Activated naive CD4-positive, alpha-beta T cell treated with anti-CD3 and anti-CD28 coated beads, Interleukin-2, amount 50 U/mL, for 16 hours (primary cell): Measurements from ENCODE around the gene ISM1.

Source experiments
- DNase-seq: peaks from one replicate; pipeline ENCODE4 v3.0.0-alpha.2; 2020

The ISM1 gene

DNA sequence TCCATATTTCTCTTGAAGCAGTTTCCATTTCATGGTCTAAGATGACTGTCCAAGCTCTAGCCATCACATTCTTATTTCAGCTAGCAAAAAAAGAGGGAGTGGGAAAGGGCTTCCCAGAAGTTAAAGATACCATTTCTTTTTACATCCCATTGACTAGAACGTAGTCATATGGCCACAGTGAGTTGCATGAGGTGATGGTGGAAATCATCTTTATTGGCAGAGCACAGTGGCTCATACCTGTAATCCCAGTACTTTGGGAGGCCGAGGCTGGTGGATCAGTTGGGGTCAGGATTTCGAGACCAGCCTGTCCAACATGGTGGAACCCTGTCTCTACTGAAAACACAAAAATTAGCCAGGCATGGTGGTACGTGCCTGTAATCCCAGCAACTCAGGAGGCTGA, 99.6 kb downstream of the ISM1 start:
- DNase-seq: no peak

DNA sequence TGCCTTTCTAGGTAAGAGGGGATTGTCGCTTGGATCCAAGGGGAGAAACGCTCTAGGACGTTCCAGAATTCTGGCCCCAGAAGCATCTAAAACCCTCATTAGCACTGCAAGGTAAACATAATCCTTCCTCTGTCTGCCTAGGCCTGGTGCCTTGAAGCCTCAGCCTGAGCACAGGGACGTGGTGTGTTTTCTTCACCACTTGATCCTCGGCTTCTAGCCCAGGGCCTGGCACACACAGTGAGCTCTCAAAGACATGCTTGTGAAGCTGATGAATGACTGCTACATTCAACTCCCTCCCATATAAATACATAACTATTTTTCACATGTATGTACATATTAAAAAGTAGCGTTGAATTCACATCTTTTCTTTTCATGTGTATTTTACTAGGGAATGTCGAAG, 100.3 kb downstream of the ISM1 start:
- DNase-seq: no peak

DNA sequence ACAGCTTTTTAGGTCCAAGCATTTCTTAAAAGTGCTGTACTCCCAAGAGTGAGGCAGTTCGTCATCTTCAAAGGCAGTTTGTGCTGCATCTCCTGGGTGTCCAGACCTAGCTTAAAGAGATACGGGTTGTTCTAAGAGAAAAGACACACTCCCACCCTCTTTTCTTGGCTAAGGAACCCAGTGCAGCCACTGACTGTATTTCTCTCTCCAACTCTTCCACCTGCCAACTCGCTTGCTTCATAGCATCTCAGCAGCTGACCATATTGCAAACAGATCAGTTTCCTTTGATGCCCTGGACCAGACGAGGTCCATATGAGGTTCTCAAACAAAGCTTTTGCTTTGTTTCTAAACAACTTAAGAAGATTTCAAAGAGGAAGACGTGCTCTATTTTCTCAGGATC, 101.1 kb downstream of the ISM1 start:
- no peak for DNase-seq

DNA sequence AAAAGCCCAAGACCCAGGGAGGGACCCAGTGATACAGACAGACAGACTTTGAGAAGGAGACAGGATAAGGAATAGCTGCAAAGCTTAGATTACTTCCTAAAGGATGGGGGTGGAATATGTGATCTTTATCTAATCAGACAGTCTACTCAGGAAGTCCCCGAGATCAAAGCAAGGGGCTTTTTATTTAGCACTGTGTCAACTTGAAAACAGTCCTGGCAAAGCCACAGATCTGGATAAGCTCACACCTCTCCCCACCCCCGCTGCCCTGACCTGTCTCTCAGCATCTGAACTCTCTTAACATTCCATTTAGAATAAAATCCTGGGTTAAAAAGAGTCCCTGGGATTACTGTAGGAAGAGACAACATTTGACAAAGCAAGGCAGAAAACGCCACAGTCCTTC, 101.5 kb downstream of the ISM1 start:
- no peak for DNase-seq

DNA sequence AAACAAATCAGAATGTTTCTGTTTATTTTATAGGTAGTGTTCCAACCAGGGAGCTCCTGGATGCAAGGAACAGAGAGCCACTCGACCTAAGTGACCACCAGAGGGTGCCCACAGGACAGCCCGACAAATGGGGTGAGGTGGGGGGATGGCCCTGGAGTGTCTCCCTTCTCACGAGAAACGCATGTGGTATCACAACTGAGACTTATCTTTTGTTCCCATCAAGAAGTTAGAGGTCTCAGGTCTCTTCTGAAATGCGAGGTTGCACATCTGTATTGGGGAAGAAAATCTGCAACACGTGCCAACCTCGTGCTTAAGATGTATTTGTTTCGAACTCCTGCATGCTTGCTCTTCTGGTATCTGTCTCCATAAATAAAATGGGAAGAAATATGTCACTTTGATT, 104.0 kb downstream of the ISM1 start:
- DNase-seq: no peak

DNA sequence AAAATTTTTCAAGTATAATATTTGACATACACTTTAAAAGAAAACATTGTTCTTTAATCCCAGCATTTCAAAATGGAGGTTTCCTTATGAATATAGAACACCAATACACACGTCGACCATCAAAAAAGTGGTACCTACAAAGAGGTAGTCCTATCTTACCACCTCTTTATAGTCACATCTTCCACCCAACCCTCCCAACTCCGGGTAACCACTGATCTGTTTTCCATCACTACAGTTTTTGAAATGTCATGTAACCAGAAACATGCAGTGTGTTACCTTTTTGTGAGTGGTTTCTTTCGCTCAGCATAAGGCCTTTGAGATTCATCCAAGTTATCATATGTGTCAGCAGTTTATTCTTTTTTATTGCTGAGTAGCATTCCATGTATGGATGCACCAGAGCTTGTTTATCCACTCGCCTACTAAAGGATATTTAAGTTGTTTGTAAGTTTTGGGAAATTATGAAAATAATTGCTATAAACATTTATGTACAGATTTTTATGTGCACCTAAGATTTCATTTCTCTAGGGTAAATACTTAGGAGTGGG, 104.8 kb downstream of the ISM1 start:
- DNase-seq: no peak

DNA sequence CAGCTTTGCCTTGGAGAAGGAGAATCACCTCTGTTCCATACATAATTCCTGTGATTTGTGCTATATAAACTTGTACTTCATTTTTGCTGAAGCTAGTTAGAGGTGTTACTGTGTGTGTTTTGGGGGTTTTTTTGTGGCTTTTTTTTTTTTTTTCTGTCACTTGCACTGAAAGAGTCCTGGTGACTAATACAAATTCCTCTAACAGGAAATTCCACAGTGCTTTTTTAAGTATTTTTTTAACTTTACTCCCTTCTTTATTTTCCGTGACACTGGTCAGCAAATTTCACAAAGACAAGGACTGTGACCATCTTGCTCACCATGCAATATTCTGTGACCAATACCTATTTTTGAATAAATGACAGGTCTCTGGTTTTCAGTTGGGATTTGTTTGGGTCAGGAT, 110.5 kb downstream of the ISM1 start:
- DNase-seq: no peak

DNA sequence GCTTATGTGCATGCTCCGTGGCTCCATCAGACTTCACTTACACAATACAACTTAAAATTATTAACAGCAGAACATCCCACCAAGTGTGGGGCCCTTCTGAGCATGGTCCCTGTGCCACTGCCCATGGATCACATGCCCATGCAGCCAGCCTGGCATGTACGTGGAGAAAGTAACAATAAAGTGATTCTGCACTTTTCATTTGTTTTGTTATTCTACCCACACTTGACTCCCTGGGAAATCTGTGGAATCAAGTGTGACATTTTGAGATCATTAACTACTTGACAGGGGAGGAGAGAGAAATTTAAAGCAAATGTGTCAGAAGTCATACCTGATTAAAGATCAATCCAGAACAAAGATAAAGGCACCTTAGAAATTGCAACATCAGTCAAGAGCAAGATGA, 112.0 kb downstream of the ISM1 start:
- no peak for DNase-seq

DNA sequence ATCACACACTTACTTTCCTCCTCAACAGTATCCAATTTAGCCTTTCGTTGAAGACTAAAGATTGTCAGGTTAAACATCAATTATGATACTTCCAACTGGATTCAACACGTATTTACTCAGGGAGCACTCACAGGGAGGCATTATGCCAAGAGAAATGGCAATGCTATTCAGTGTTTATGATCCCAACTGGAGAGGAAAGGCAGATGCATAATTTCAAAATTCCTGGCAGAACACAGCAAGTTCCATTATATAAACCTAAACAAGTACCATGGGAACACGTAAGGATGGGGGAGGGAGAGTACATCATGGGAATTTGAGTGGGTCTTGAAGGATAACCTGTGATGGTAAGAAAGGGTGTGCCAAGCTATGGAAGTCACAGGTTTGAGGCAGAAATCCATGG, 112.7 kb downstream of the ISM1 start:
- DNase-seq: no peak

DNA sequence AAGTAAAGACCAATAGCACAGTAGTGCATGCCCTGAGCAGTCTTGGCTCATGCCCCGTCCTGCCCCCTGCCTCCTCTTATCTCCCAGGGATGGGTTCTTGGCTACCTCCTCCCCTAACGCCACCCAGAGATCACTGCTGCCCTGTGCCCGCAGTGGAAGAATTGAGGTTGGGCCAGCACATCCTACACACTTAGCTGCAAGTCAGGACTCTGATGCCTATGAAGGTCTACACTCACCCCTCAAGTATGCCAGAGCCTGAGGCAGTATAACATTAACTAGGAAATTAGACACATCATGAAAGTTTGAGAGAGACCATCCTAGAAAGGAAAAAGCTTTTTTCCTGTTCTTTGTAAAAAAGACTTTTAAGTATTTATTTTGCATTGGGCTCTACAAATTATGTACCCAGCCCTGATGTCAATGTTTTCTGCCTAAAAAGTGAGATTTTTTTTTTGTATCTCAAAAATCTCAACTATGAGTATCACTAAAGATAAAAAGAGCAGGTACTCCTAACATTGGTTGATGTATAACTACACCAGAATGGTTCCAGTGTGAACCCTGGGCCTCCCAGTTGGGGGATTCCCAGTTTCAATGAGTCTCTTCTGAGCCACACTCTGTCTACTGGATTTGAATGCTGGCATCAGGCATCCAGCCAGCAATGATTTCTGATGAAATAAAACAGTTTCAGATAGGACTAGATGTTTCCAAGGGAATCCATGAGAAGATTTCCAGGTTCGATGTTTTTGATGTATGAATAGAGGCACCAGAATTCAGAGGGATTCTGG, 115.4 kb downstream of the ISM1 start:
- no peak for DNase-seq

DNA sequence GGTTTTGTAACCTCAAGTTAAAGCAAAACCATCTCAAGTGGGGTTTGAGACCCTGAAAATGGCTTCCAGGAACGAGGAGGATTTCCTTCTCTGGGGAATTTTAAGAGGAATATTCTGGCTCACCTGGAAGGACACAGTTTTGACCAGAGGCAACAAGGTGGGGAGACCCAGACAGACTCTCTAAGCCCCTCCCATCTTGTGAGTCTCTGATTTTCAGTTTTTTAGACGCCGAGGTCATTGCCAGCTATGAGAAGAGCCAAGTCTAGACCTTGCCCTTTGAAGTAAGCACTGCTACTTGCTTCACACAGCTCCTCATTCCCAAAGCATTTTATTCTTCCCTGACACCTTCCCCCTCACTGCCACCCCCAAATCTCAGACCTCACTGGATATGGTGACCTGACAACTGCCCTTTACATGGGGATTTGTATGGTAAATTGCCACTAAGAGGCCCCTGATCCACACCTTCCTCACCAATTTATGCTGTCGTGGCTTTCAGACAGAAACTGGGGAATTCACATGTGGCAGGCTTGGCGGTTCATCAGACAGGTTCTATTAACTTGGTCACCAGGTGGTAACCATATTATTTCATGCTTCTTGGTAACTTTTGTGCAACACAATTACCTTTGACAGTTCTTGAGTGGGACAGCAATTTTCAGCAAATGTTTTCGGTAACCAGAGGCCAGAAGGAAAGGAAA, 116.2 kb downstream of the ISM1 start:
- DNase-seq: no peak

DNA sequence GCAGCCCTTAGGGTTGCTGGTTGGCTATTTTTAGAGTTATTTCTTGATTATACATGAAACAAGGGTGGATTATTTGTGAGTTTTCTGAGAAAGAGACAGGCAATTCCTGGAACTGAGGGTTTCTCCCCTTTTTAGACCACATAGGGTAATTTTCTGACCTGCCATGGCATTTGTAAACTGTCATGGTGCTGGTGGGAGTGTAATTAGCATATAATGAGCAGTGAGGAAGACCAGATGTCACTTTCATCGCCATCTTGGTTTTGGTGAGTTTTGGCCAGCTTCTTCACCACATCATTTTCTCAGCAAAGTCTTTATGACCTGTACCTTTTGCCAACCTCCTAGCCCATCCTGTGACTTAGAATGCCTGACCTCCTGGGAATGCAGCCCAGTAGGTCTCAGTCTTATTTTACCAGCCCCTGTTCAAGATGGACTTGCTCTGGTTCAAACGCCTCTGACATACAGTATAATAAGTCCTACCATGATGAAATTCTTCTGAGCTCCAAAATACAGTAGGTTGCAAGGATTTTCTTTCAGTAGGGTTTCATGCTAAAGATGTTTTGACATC, 117.1 kb downstream of the ISM1 start:
- DNase-seq: no peak

DNA sequence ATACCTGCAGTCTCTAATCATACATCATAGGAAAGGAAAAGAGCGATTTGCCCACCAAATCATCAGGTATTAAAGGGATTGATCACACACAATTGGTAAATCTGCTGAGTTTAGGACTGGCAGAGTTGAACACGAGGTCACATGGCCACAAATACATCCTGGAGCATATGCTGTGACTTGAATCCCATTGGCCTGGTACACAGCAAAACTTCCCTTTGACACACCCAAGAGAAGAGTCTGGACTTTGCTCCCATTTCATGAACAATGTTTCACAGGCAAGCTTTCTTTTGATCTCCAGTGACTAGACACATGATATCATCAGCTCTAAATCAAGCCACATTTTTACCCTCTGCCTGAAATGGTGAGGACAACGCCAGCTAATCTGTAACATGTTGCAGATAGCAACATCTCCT, 117.9 kb downstream of the ISM1 start:
- no peak for DNase-seq

DNA sequence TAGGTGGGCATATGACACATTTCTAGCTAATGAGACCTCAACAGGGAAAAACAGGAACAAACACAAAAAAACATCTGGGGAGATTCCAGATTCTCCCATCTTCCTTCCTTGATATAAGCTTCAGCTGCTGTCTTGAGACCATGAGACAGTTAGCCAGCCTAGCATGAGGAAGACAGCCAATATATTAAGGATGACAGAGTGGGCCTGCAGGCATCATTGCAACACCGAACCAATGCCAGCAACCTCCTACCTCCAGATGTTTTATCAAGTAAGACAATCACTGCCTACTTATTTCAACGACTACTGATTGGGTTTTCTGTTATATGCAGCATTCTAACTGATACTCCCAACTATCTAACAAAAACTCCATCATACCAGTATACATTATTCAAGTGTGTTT, 119.0 kb downstream of the ISM1 start:
- no peak for DNase-seq

DNA sequence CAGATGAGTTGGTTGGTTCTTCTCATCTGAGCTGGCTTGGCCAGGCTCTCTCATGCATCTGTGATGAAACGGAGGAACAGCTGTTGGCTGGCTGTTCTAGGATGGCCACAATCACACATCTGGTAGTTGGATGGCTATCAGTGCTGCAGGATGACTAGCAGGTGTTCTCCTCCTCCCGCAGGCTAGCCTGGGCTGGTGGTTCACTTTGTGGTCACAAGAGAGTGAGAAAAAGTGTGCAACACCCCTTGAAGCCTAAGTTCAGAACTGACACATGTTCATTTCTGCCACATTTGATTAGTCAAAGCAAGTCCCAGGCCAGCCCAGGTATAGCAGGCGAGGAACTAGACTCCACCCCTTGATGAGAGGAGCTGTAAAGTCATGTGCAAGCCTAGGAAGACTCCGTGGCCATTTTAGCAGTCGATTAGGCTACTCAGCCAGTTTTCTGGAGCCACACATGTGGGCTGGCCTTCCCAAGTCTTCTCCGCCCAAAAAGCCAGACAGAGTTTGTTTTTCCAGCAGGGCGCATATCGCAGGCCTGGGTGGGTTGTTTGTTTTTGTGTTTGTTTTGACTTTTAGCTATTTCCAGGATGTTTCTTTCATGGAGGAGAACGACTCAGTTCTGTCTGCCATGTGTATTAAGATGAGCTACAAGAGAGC, 120.8 kb downstream of the ISM1 start:
- DNase-seq: no peak

DNA sequence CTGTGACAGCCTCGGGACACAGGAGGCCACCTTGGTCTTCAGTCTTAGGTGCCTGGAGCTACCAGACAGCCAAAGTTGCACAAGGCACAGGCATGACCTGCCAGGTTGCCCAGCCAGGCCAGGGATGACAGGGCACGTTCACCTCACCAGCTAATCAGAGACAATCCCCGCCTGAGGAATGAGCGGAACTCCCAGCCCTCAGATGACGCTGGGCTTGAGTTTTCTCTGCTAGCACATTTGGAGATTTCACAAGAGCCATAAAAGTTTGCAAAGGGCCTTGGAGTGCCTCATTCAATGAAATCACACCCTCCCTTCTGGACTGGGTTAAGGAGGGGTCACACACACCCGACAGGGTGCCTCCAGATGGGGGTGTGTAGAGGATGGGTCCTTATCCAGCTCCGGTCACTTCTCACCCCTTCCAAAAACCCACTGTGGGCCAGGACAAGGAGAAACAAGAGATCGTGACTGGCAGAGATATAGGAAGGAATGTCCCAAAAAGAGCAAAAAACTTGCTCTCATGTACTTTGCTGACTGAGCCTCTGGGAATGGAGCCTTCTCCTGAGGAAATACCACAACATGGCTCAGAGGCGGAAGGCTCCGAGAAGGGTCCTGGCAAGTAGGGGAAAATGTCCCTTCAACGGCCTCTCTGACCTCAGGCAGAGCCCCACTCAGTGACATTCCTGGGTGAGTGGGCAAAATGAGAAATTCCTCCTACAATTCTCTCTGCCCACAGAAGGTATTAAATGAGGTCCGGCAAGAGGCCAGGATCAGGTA, 121.6 kb downstream of the ISM1 start:
- DNase-seq: no peak

DNA sequence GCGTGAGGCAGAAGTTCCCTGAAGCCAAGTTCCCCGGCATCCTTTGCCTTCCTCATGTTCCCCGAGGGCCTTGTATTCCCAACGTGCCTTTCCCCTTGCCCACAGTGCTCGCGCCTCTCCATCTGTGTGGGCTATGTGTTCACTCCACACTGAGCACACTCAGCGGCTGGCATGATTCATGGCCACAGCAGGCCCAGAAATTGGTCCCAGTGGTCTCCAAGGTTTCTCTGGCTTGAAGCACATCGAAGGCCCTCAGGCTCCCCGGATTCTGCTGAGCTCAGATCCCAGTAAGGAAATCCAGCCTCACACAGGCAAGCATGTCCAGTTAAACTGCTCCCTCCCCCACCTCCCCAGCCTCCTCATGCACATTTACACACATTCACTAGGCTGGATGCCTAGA, 123.6 kb downstream of the ISM1 start:
- DNase-seq: no peak

DNA sequence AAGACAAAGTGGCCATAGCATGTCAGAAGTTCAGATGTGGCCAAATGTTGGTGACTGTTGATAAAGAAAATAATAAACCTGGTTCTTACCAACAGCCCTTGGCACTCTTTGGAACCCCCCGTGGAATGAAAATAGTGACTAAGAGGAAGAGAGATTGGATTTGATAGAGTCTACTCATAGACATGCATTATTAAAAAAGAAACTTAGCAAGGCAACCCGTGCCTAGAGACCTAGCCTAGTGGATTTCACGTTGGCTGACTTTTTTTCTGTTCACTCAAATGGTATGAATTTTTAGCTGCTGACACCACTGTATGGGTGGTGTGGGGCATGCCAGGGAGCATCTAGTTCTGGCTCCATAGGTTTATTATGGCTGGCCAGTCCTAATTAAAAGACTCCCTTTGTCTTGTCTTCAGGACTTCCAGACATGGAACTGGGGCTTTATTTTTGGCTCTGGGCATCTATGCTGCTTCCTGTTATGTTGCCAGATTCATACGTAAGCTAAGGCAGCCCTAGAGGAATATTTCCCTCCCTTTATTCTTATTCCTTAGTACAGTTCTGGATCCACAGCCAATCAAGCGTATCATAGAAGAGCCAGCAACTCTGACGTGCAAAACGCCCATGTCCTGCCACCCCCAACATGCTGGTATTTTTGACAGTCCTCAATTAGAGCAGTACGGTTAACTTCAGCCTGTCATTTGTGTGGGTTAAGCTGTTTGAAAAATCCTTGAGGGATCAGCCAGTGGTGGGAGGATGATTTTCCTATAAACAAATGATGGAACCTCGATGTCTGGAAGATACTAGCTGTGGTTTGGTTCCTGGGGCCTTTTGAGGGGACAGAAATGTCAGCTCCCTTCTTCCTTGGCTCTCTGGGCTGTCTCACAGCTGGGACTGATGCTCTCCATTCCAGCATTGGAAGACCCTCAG, 127.5 kb downstream of the ISM1 start:
- DNase-seq: no peak

DNA sequence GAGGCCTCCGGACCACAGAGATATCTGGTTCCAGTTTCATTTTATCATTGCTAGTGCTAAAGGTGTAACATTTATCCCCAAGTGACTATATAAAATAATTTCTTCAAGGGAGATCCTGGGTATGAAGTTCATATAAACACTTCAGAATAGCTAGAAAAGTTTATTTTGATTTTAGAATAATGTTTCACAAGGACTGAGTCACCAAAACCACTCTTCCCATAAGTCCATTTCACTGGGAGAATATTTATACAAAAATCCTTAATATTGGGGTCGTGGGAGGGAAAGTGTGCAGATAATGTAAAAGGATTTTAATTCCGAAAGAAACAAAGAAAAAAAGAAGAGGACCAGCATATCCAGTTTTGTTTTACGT, 128.1 kb downstream of the ISM1 start:
- no peak for DNase-seq
